ENCODE measurements around the gene LMNTD1. TPM values are rescaled to one million over a fixed set of nuclear protein-coding genes. Genes with fewer than 3 reads are reported as not detected.

Gene LMNTD1
- total RNA-seq, 1 experiment from 2014 or later = not detected

DNA sequence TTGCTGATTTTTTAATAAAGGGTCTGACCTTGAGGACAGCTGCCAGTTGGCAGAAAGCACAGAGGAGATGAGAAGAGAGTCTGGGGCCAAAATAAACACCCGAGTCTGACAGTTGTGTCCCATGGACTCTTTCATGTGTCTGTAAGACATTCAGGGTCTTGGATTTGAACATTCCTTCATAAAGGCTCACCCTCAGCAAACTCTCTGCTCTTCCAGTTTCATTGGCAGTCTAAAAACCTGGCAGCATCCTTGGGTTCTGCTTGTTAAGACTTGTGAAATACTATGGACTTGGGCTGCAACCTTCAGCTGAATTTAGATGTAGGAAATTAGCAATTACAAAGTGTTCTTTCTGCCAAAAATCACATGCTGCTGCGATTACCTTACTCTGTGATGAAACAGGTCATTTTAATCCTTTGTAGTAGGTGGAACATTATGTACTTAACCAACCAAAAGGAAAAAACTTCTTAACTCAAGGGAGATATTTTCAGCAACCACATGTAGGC is 32.0 kb upstream of the LMNTD1 start:
- CTCF ChIA-PET = no interaction called here
- POLR2A ChIA-PET (ENCODE audit: low non-redundant PET) = no interaction called here
- intact Hi-C loops (cut with micrococcal nuclease; ENCODE audit: unreplicated experiment) = loop anchor here (10.0 kb wide), 1 partner anchor 430 kb away; no protein-coding TSS in a partner anchor

DNA sequence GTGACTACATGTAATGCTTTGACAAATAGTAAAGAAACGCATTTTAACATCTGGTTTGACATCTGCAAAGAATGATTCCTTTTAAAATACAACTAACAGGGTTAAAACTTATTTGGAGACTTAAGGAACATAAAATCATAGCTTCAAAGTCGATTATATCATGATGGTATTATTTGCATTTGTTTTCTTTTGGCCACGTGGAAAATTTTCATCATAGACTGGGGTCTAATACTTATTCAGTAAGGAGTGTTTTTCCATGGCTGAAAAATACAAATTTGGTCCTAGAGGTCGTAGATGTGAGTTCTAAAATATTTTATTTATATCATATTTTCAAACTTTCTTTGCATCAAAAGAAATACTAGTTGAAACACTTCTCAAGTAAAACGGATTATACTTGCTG is 31.5 kb upstream of the LMNTD1 start:
- no TSS peak for BruUV-seq (replicated peaks)
- no peak overlapping the region for H3K4me3 ChIP-seq (ENCODE audit: low read depth, low read length, poor library complexity, severe bottlenecking)
- DNase-seq (ENCODE audit: low spot score) = no peak
- H3K9me3 ChIP-seq (ENCODE audit: low read depth, low read length, poor library complexity, severe bottlenecking) = no peaks in the 10 kb centered on the region
- no peaks in the 10 kb centered on the region for H3K4me1 ChIP-seq (ENCODE audit: insufficient read depth, low read length, poor library complexity, severe bottlenecking)
- no peak overlapping the region for H3K27ac ChIP-seq (ENCODE audit: low read depth, low read length, poor library complexity, severe bottlenecking)
- intact Hi-C loops (cut with micrococcal nuclease; ENCODE audit: unreplicated experiment) = loop anchor here (10.0 kb wide), 1 partner anchor 430 kb away; no protein-coding TSS in a partner anchor
- no peaks in the 10 kb centered on the region for H3K27me3 ChIP-seq (replicated peaks; ENCODE audit: insufficient read depth, low read depth, low read length, poor library complexity)
- CTCF ChIA-PET = no interaction called here
- no peaks in the 10 kb centered on the region for H3K36me3 ChIP-seq (ENCODE audit: insufficient read depth, low read length, poor library complexity, severe bottlenecking)
- POLR2A ChIA-PET (ENCODE audit: low non-redundant PET) = no interaction called here
- TF ChIP-seq EZH2 (IDR thresholded peaks at IDR 0.05; ENCODE audit: borderline replicate concordance, low read depth, low read length, poor library complexity, severe bottlenecking) (no peak), CTCF (conservative IDR thresholded peaks at IDR 0.05; ENCODE audit: low read depth, low read length) (no peak)

More for the DNA sequence above, 32.0 kb upstream of the LMNTD1 start:
- no peak for TF ChIP-seq CTCF (conservative IDR thresholded peaks at IDR 0.05; ENCODE audit: low read depth, low read length)
- TF ChIP-seq EZH2 (IDR thresholded peaks at IDR 0.05; ENCODE audit: borderline replicate concordance, low read depth, low read length, poor library complexity, severe bottlenecking) = no peak
- no peaks in the 10 kb centered on the region for H3K9me3 ChIP-seq (ENCODE audit: low read depth, low read length, poor library complexity, severe bottlenecking)
- no peak overlapping the region for H3K4me3 ChIP-seq (ENCODE audit: low read depth, low read length, poor library complexity, severe bottlenecking)
- no peaks in the 10 kb centered on the region for H3K27me3 ChIP-seq (replicated peaks; ENCODE audit: insufficient read depth, low read depth, low read length, poor library complexity)
- no peaks in the 10 kb centered on the region for H3K36me3 ChIP-seq (ENCODE audit: insufficient read depth, low read length, poor library complexity, severe bottlenecking)
- no peaks in the 10 kb centered on the region for H3K4me1 ChIP-seq (ENCODE audit: insufficient read depth, low read length, poor library complexity, severe bottlenecking)
- DNase-seq (ENCODE audit: low spot score) = peak; percentile 12
- no peak overlapping the region for H3K27ac ChIP-seq (ENCODE audit: low read depth, low read length, poor library complexity, severe bottlenecking)
- BruUV-seq (replicated peaks) = no TSS peak

GRCh38 chr12:25583545-25583944 is 30.5 kb upstream of the LMNTD1 start:
- Histone ChIP-seq H3K27me3 (replicated peaks; ENCODE audit: insufficient read depth, low read depth, low read length, poor library complexity) (no peaks in the 10 kb centered on the region), H3K9me3 (ENCODE audit: low read depth, low read length, poor library complexity, severe bottlenecking) (no peaks in the 10 kb centered on the region), H3K4me1 (ENCODE audit: insufficient read depth, low read length, poor library complexity, severe bottlenecking) (no peaks in the 10 kb centered on the region), H3K4me3 (ENCODE audit: low read depth, low read length, poor library complexity, severe bottlenecking) (no peak overlapping the region), H3K36me3 (ENCODE audit: insufficient read depth, low read length, poor library complexity, severe bottlenecking) (no peaks in the 10 kb centered on the region), H3K27ac (ENCODE audit: low read depth, low read length, poor library complexity, severe bottlenecking) (no peak overlapping the region)
- intact Hi-C loops (cut with micrococcal nuclease; ENCODE audit: unreplicated experiment) = loop anchor here (10.0 kb wide), 1 partner anchor 431 kb away; no protein-coding TSS in a partner anchor
- no peak for TF ChIP-seq EZH2 (IDR thresholded peaks at IDR 0.05; ENCODE audit: borderline replicate concordance, low read depth, low read length, poor library complexity, severe bottlenecking)
- peak; percentile 39 for TF ChIP-seq CTCF (conservative IDR thresholded peaks at IDR 0.05; ENCODE audit: low read depth, low read length)
- DNase-seq (ENCODE audit: low spot score) = peak; percentile 25
- ChIA-PET POLR2A (ENCODE audit: low non-redundant PET) (interaction anchor here (0.6 kb wide), 1 partner anchor 20 kb away, joined by 3 read pairs; no protein-coding TSS in a partner anchor), CTCF (no interaction called here)
- BruUV-seq (replicated peaks) = no TSS peak

Measured in A673 (cell line).